Thyroid gland (tissue), 4 donors: ENCODE measurements around the gene STAB1.

Experiments
- POLR2A ChIP-seq, 2 donors: fragments of 450-650 bp; IDR thresholded peaks; one replicate each; pipeline ENCODE4 v1.6.1; 2017; ENCODE audit warnings: antibody characterized with exemption in 2 of 2, mild to moderate bottlenecking in 2 of 2, moderate library complexity in 1 of 2
- TF ChIP-seq, protein P1 (sequence below), 6 experiments: fragments of 200-600 bp in 3 of 6; fragments of 450-650 bp in 3 of 6; sonication (generic) in 3 of 6; IDR thresholded peaks; one replicate each; pipeline ENCODE4 v1.5.1; 2016 to 2019; ENCODE audit warnings: antibody characterized with exemption in 6 of 6, mild to moderate bottlenecking in 2 of 6, inconsistent platforms in 1 of 6, moderate library complexity in 1 of 6

- TF ChIP-seq POLR2A (IDR thresholded peaks at IDR 0.05), result no peak
- TF ChIP-seq, protein P1, sequence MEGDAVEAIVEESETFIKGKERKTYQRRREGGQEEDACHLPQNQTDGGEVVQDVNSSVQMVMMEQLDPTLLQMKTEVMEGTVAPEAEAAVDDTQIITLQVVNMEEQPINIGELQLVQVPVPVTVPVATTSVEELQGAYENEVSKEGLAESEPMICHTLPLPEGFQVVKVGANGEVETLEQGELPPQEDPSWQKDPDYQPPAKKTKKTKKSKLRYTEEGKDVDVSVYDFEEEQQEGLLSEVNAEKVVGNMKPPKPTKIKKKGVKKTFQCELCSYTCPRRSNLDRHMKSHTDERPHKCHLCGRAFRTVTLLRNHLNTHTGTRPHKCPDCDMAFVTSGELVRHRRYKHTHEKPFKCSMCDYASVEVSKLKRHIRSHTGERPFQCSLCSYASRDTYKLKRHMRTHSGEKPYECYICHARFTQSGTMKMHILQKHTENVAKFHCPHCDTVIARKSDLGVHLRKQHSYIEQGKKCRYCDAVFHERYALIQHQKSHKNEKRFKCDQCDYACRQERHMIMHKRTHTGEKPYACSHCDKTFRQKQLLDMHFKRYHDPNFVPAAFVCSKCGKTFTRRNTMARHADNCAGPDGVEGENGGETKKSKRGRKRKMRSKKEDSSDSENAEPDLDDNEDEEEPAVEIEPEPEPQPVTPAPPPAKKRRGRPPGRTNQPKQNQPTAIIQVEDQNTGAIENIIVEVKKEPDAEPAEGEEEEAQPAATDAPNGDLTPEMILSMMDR (IDR thresholded peaks at IDR 0.05), result no peak
Observed at GRCh38 chr3:52483081-52483480, 12.1 kb upstream of the STAB1 start.
